H9 (cell line): ENCODE results near the gene SLC25A3. TPM values are rescaled to one million over a fixed set of nuclear protein-coding genes. Genes with fewer than 3 reads are reported as not detected.

Source experiments
- DNase-seq: peaks from one replicate; pipeline ENCODE4 v3.0.0-alpha.2; 2017
- H2AFZ ChIP-seq: one replicate; pipeline ENCODE4 v1.6.1; 2013; ENCODE audit warnings: mild to moderate bottlenecking, low read length, control low read depth, moderate library complexity
- H2AK5ac ChIP-seq: 2 replicates; pipeline ENCODE4 v1.6.1; 2013; ENCODE audit warnings: low read length, control low read depth, mixed read lengths; ENCODE audit not compliant: insufficient read length
- H2BK120ac ChIP-seq: one replicate; pipeline ENCODE4 v1.6.1; 2013; ENCODE audit warnings: low read depth, mild to moderate bottlenecking, low read length, control low read depth, inconsistent platforms; ENCODE audit not compliant: poor library complexity, severe bottlenecking
- H2BK12ac ChIP-seq: 2 replicates; pipeline ENCODE4 v1.6.1; 2013; ENCODE audit warnings: low read length, control low read depth, mixed read lengths, low read depth; ENCODE audit not compliant: insufficient read length
- H2BK15ac ChIP-seq: 2 replicates; pipeline ENCODE4 v1.6.1; 2013; ENCODE audit warnings: low read depth, low read length, control low read depth
- H2BK20ac ChIP-seq: one replicate; pipeline ENCODE4 v1.6.1; 2013; ENCODE audit warnings: low read depth, mild to moderate bottlenecking, low read length, control low read depth, inconsistent platforms; ENCODE audit not compliant: poor library complexity, severe bottlenecking
- H2BK5ac ChIP-seq: 2 replicates; pipeline ENCODE4 v1.6.1; 2013; ENCODE audit warnings: low read length, control low read depth, mixed read lengths; ENCODE audit not compliant: insufficient read length
- H3K14ac ChIP-seq: 2 replicates; pipeline ENCODE4 v1.6.1; 2013; ENCODE audit warnings: low read length, control low read depth; ENCODE audit not compliant: insufficient read depth
- H3K18ac ChIP-seq: 2 replicates; pipeline ENCODE4 v1.6.1; 2013; ENCODE audit warnings: low read depth, mild to moderate bottlenecking, mixed read lengths, low read length, control low read depth; ENCODE audit not compliant: insufficient read length
- H3K23ac ChIP-seq: 2 replicates; pipeline ENCODE4 v1.6.1; 2013; ENCODE audit warnings: low read length, control low read depth, mixed read lengths, low read depth; ENCODE audit not compliant: insufficient read length
- H3K23me2 ChIP-seq: 2 replicates; pipeline ENCODE4 v1.6.1; 2013; ENCODE audit warnings: low read depth, mild to moderate bottlenecking, mixed read lengths, low read length, control low read depth; ENCODE audit not compliant: insufficient read length, poor library complexity, severe bottlenecking
- H3K27ac ChIP-seq: 2 replicates; pipeline ENCODE4 v1.5.1; 2013; ENCODE audit warnings: low read length, control low read depth, mixed read lengths, low read depth; ENCODE audit not compliant: insufficient read length
- H3K27me3 ChIP-seq: 2 replicates; pipeline ENCODE4 v1.6.1; 2013; ENCODE audit warnings: low read length, control low read depth, inconsistent platforms; ENCODE audit not compliant: insufficient read depth
- H3K4ac ChIP-seq: 2 replicates; pipeline ENCODE4 v1.6.1; 2013; ENCODE audit warnings: low read depth, mild to moderate bottlenecking, control low read depth, inconsistent platforms, low read length, moderate library complexity
- H3K4me1 ChIP-seq: 2 replicates; pipeline ENCODE4 v1.6.1; 2013; ENCODE audit warnings: low read length, control low read depth, inconsistent platforms; ENCODE audit not compliant: insufficient read depth
- H3K4me2 ChIP-seq: 2 replicates; pipeline ENCODE4 v1.6.1; 2013; ENCODE audit warnings: low read length, control low read depth, mixed read lengths; ENCODE audit not compliant: insufficient read length, insufficient read depth
- H3K56ac ChIP-seq: 2 replicates; pipeline ENCODE4 v1.6.1; 2013; ENCODE audit warnings: low read depth, mild to moderate bottlenecking, mixed read lengths, low read length, control low read depth; ENCODE audit not compliant: insufficient read length
- H3K79me1 ChIP-seq: 2 replicates; pipeline ENCODE4 v1.6.1; 2013; ENCODE audit warnings: low read depth, mild to moderate bottlenecking, moderate library complexity, low read length, control low read depth, inconsistent platforms; ENCODE audit not compliant: insufficient read depth, poor library complexity, severe bottlenecking
- H3K79me2 ChIP-seq: 2 replicates; pipeline ENCODE4 v1.6.1; 2013; ENCODE audit warnings: low read length, control low read depth, inconsistent platforms; ENCODE audit not compliant: insufficient read depth
- H3K9ac ChIP-seq: 2 replicates; pipeline ENCODE4 v1.6.1; 2013; ENCODE audit warnings: low read length, control low read depth, mixed read lengths; ENCODE audit not compliant: insufficient read length; ENCODE audit errors: extremely low read depth
- H3K9me3 ChIP-seq: one replicate; pipeline ENCODE4 v1.6.1; 2013; ENCODE audit warnings: low read depth, low read length, inconsistent platforms; ENCODE audit not compliant: control insufficient read depth
- H3T11ph ChIP-seq: one replicate; pipeline ENCODE4 v1.6.1; 2013; ENCODE audit warnings: mild to moderate bottlenecking, low read length, control low read depth, inconsistent platforms
- H4K20me1 ChIP-seq: one replicate; pipeline ENCODE4 v1.6.1; 2013; ENCODE audit not compliant: control insufficient read depth, insufficient read length, insufficient read depth
- H4K5ac ChIP-seq: 2 replicates; pipeline ENCODE4 v1.6.1; 2013; ENCODE audit warnings: low read depth, mild to moderate bottlenecking, mixed read lengths, low read length, control low read depth; ENCODE audit not compliant: insufficient read length
- H4K8ac ChIP-seq: replicated peaks from 2 replicates; pipeline ENCODE4 v1.6.1; 2013; ENCODE audit warnings: low read length, control low read depth, mixed read lengths, low read depth; ENCODE audit not compliant: insufficient read length
- H4K91ac ChIP-seq: 2 replicates; pipeline ENCODE4 v1.6.1; 2013; ENCODE audit warnings: low read depth, mild to moderate bottlenecking, moderate library complexity, mixed read lengths, low read length, control low read depth; ENCODE audit not compliant: insufficient read length
- H3K27ac Mint-ChIP-seq, 3 experiments: 2 replicates in 2 of 3; 3 replicates in 1 of 3; pipeline ENCODE4 v1.8.0; 2020 to 2021; ENCODE audit warnings: mixed read lengths in 3 of 3, mild to moderate bottlenecking in 1 of 3, moderate library complexity in 1 of 3
- H3K27me3 Mint-ChIP-seq: 2 replicates; pipeline ENCODE4 v1.8.0; 2021; ENCODE audit warnings: low read depth, mild to moderate bottlenecking, moderate library complexity, mixed read lengths
- H3K36me3 Mint-ChIP-seq, 3 experiments: 2 replicates in 2 of 3; 3 replicates in 1 of 3; pipeline ENCODE4 v1.8.0; 2020 to 2021; ENCODE audit warnings: low read depth in 3 of 3, mixed read lengths in 3 of 3; ENCODE audit not compliant: insufficient read depth in 1 of 3
- H3K4me1 Mint-ChIP-seq, 2 experiments: 2 replicates each; pipeline ENCODE4 v1.8.0; 2020; ENCODE audit warnings: mixed read lengths in 2 of 2
- H3K4me3 Mint-ChIP-seq, 2 experiments: 2 replicates in 1 of 2; 3 replicates in 1 of 2; pipeline ENCODE4 v1.8.0; 2020 to 2021; ENCODE audit warnings: mild to moderate bottlenecking in 2 of 2, mixed read lengths in 2 of 2, moderate library complexity in 1 of 2
- H3K9me3 Mint-ChIP-seq, 2 experiments: 2 replicates in 1 of 2; 3 replicates in 1 of 2; pipeline ENCODE4 v1.8.0; 2020; ENCODE audit warnings: mild to moderate bottlenecking in 2 of 2, mixed read lengths in 2 of 2, moderate library complexity in 1 of 2
- WGBS: extraction: QIAGEN DNeasy Blood & Tissue Kit; methylation state at CpG from one replicate; pipeline ENCODE4 v1.1.7; 2013; ENCODE audit warnings: missing lambda C conversion rate, low lambda C conversion rate, mixed read lengths; ENCODE audit not compliant: insufficient read length; ENCODE audit errors: extremely low coverage; 5-methylcytosine and 5-hydroxymethylcytosine counted together
- total RNA-seq: library from RNA; stranded (reverse); gene quantifications from 2 replicates; pipeline ENCODE4 v1.2.1, GENCODE V29; 2021
- TF ChIP-seq, protein P1 (sequence below): fragments of 200-600 bp; sonication (generic); conservative IDR thresholded peaks from 3 replicates; pipeline ENCODE4 v1.8.0; 2021; ENCODE audit warnings: antibody characterized with exemption, mild to moderate bottlenecking

The SLC25A3 gene
- total RNA-seq, 1 experiment from 2014 or later: 673 TPM

DNA sequence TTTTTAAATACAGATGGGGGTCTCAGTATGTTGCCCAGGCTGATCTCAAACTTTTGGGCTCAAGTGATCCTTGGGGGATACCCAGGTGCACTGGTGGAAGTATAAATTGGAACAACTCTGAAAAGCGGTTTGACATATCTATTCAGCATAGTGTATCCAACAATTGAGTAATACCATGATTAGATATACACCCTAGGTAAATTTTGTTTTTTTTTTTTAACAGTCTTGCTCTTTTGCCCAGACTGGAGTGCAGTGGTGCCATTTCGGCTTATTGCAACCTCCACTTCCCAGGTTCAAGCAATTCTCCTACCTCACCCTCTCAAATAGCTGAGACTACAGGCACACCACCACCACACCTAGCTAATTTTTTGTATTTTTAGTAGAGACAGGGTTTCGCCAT is 31.6 kb upstream of the SLC25A3 start:
- Mint-ChIP-seq H3K4me1 (peaks cover 0 to 3% of the 10 kb centered on the region in 2 experiments; a peak in 1 of 4 replicates), H3K4me3 (no peak overlapping the region), H3K36me3 (no peaks in the 10 kb centered on the region), H3K9me3 (no peaks in the 10 kb centered on the region), H3K27ac (no peak overlapping the region), H3K27me3 (no peaks in the 10 kb centered on the region)
- Histone ChIP-seq H4K8ac (no peak overlapping the region), H2BK5ac (no peak overlapping the region), H3K18ac (no peak overlapping the region), H3K14ac (no peak overlapping the region), H3K27me3 (no peaks in the 10 kb centered on the region), H3K23me2 (no peaks in the 10 kb centered on the region), H3K79me1 (no peaks in the 10 kb centered on the region), H2AK5ac (no peak overlapping the region), H4K5ac (no peak overlapping the region), H4K20me1 (no peaks in the 10 kb centered on the region), H3K4me2 (no peak overlapping the region), H3K4ac (no peak overlapping the region), H3T11ph (no peak overlapping the region), H2BK20ac (no peak overlapping the region), H3K79me2 (no peaks in the 10 kb centered on the region), H3K56ac (no peak overlapping the region), H2BK120ac (no peak overlapping the region), H2AFZ (no peak overlapping the region), H3K23ac (no peak overlapping the region), H3K4me1 (no peaks in the 10 kb centered on the region), H2BK12ac (no peak overlapping the region), H4K91ac (no peak overlapping the region), H2BK15ac (no peak overlapping the region), H3K9me3 (no peaks in the 10 kb centered on the region), H3K27ac (no peak overlapping the region), H3K9ac (no peak overlapping the region)
- no CpG with 5 or more reads among the region's 3 CpGs for WGBS
- DNase-seq: no peak
- TF ChIP-seq, protein P1, sequence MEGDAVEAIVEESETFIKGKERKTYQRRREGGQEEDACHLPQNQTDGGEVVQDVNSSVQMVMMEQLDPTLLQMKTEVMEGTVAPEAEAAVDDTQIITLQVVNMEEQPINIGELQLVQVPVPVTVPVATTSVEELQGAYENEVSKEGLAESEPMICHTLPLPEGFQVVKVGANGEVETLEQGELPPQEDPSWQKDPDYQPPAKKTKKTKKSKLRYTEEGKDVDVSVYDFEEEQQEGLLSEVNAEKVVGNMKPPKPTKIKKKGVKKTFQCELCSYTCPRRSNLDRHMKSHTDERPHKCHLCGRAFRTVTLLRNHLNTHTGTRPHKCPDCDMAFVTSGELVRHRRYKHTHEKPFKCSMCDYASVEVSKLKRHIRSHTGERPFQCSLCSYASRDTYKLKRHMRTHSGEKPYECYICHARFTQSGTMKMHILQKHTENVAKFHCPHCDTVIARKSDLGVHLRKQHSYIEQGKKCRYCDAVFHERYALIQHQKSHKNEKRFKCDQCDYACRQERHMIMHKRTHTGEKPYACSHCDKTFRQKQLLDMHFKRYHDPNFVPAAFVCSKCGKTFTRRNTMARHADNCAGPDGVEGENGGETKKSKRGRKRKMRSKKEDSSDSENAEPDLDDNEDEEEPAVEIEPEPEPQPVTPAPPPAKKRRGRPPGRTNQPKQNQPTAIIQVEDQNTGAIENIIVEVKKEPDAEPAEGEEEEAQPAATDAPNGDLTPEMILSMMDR: no peak
